22Rv1 (cell line): ENCODE measurements around the gene RSRC1.

Experiments used
- ZFX ChIP-seq: fragments of 450-650 bp; IDR thresholded peaks from 2 replicates; pipeline ENCODE4 v1.6.1; 2017; ENCODE audit warnings: antibody characterized with exemption, borderline replicate concordance
- TF ChIP-seq, protein P1 (sequence below): fragments of 450-650 bp; IDR thresholded peaks from 2 replicates; pipeline ENCODE4 v1.5.1; 2017; ENCODE audit warnings: mild to moderate bottlenecking

DNA sequence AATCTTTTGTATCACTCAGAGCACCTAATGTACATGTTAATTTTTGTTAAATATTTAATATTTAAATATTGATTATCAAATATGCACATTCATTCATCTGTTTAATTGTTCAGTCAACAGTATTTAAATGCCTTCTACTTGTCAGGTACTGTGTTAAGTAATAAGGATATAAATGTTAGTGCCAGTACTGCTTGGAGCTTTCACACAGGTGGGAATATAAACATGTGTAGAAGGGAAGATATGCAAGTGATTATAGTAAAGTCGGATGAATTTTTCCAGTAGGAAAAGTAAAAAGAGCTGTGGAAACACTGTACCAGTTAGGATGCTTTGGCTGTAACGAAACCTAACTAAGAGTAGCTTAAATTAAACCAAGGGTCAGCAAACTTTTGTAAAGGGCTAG lies 95.4 kb downstream of the RSRC1 start:
- TF ChIP-seq, protein P1, sequence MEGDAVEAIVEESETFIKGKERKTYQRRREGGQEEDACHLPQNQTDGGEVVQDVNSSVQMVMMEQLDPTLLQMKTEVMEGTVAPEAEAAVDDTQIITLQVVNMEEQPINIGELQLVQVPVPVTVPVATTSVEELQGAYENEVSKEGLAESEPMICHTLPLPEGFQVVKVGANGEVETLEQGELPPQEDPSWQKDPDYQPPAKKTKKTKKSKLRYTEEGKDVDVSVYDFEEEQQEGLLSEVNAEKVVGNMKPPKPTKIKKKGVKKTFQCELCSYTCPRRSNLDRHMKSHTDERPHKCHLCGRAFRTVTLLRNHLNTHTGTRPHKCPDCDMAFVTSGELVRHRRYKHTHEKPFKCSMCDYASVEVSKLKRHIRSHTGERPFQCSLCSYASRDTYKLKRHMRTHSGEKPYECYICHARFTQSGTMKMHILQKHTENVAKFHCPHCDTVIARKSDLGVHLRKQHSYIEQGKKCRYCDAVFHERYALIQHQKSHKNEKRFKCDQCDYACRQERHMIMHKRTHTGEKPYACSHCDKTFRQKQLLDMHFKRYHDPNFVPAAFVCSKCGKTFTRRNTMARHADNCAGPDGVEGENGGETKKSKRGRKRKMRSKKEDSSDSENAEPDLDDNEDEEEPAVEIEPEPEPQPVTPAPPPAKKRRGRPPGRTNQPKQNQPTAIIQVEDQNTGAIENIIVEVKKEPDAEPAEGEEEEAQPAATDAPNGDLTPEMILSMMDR = no peak
- TF ChIP-seq ZFX = no peak
